GM12892 (cell line): ENCODE measurements around the gene CCDC38.

Experiments used
- POLR2A ChIP-seq: IDR thresholded peaks from 2 replicates; pipeline ENCODE4 v1.6.1; 2011; ENCODE audit warnings: low read depth, low read length, control low read depth
- POLR2AphosphoS5 ChIP-seq: IDR thresholded peaks from 2 replicates; pipeline ENCODE4 v1.6.1; 2011; ENCODE audit warnings: low read depth, low read length, control low read depth
- TAF1 ChIP-seq: IDR thresholded peaks from 2 replicates; pipeline ENCODE4 v1.6.1; 2011; ENCODE audit warnings: low read depth, mild to moderate bottlenecking, control low read depth, low read length, borderline replicate concordance

DNA sequence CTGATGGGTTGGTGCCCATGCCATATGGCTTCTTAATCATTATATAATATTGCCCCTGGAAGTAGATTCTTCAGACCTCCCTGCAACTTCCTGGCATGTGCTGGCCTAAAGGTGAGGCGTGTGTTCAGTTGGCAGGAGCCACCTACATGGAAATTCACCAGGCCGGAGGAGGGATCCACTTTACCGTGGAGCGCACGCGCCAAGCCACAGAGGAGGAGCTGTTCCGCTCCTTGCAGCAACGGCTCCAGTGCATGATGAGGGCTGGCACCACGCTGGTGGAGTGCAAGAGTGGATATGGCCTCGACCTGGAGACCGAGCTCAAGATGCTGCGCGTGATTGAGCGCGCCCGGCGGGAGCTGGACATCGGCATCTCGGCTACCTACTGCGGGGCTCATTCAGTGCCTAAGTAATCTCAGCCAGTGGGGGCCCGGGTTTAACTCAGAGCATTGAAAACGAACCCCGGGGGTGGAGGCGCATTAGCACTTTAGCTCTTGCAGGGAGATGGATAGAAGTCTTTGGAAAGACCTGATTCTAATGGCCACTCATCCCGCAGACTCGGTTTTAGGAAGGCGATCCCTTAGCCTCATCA is 14.2 kb upstream of the CCDC38 start:
- TF ChIP-seq POLR2A (no peak), POLR2AphosphoS5 (no peak), TAF1 (no peak)
